NB4 (cell line): ENCODE data around the gene WWP2.

Experiments
- CTCF ChIP-seq: IDR thresholded peaks from one replicate; pipeline ENCODE4 v1.5.1; 2012; ENCODE audit warnings: low read depth, low read length
- POLR2A ChIP-seq: IDR thresholded peaks from 2 replicates; pipeline ENCODE4 v1.6.1; 2011; ENCODE audit warnings: mild to moderate bottlenecking; ENCODE audit not compliant: insufficient read length; ENCODE audit errors: extremely low read depth
- TF ChIP-seq, protein P1 (sequence below): IDR thresholded peaks from 2 replicates; pipeline ENCODE4 v1.6.1; 2011; ENCODE audit warnings: low read depth, low read length

DNA sequence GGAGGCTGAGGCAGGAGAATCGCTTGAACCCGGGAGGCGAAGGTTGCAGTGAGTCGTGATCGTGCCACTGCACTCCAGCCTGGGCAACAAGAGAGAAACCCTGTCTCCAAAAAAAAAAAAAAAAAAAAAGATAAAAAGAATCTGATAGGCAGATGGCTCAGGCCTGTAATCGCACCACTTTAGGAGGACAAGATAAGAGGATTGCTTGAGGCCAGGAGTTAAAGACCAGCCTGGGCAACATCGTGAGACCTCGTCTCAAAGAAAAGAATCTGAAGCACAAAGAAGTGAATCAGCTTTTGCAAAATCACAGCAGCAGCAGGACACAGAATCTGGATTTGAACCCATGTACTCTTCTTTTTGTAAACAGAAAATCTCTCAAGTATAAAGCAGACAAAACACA lies 15.0 kb upstream of the WWP2 start:
- TF ChIP-seq POLR2A (no peak), CTCF (no peak)
- TF ChIP-seq, protein P1, sequence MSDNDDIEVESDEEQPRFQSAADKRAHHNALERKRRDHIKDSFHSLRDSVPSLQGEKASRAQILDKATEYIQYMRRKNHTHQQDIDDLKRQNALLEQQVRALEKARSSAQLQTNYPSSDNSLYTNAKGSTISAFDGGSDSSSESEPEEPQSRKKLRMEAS: no peak
